GM18508 (cell line): ENCODE measurements around the gene MYO18A.

Experiments
- ATAC-seq: cut with Tn5 transposase; IDR thresholded peaks from one replicate; pipeline ENCODE4 v1.9.1; 2021; ENCODE audit warnings: moderate number of reproducible peaks; ENCODE audit not compliant: insufficient read depth, unreplicated experiment

MYO18A gene

GRCh38 chr17:29066606-29067005 is 113.6 kb downstream of the MYO18A start:
- ATAC-seq = no peak

GRCh38 chr17:29066047-29066446 is 114.2 kb downstream of the MYO18A start:
- no peak for ATAC-seq

GRCh38 chr17:29063992-29064391 is 116.2 kb downstream of the MYO18A start:
- ATAC-seq = no peak

GRCh38 chr17:29062215-29062614 is 118.0 kb downstream of the MYO18A start:
- no peak for ATAC-seq

- no peak for ATAC-seq
Observed at GRCh38 chr17:29061036-29061435, 119.2 kb downstream of the MYO18A start.

GRCh38 chr17:29060475-29060874 is 119.7 kb downstream of the MYO18A start:
- ATAC-seq = no peak

GRCh38 chr17:29059281-29059680 is 120.9 kb downstream of the MYO18A start:
- ATAC-seq = no peak

GRCh38 chr17:29058391-29058790 is 121.8 kb downstream of the MYO18A start:
- ATAC-seq = no peak

GRCh38 chr17:29057361-29057760 is 122.8 kb downstream of the MYO18A start:
- no peak for ATAC-seq

- ATAC-seq = no peak
Observed at GRCh38 chr17:29054835-29055234, 125.4 kb downstream of the MYO18A start.

- ATAC-seq = no peak
Observed at GRCh38 chr17:29051731-29052130, 128.5 kb downstream of the MYO18A start.

- ATAC-seq = no peak
Observed at GRCh38 chr17:29051194-29051593, 129.0 kb downstream of the MYO18A start.

GRCh38 chr17:29050176-29050575 is 130.0 kb downstream of the MYO18A start:
- ATAC-seq = no peak

- no peak for ATAC-seq
Observed at GRCh38 chr17:29049541-29050145, 130.6 kb downstream of the MYO18A start.

- no peak for ATAC-seq
Observed at GRCh38 chr17:29048440-29049368, 131.5 kb downstream of the MYO18A start.

- no peak for ATAC-seq
Observed at GRCh38 chr17:29046473-29046839, 133.7 kb downstream of the MYO18A start.

- no peak for ATAC-seq
Observed at GRCh38 chr17:29045734-29046472, 134.3 kb downstream of the MYO18A start.

- no peak for ATAC-seq
Observed at GRCh38 chr17:29045026-29045425, 135.2 kb downstream of the MYO18A start.

- ATAC-seq = no peak
Observed at GRCh38 chr17:29043539-29044145, 136.6 kb downstream of the MYO18A start.

- ATAC-seq = no peak
Observed at GRCh38 chr17:29042679-29043538, 137.3 kb downstream of the MYO18A start, which contains the start of gene PIPOX. PIPOX (plus strand) TSS chr17:29043141; CDS start chr17:29043226, 85 bp downstream.
